ENCODE measurements around the gene SERINC2.
"Not testable (repeated sequence)": the region's sequence is repeated elsewhere in the genome, so short reads cannot be mapped to it uniquely, and the experiment has no call there.

SERINC2 gene

DNA sequence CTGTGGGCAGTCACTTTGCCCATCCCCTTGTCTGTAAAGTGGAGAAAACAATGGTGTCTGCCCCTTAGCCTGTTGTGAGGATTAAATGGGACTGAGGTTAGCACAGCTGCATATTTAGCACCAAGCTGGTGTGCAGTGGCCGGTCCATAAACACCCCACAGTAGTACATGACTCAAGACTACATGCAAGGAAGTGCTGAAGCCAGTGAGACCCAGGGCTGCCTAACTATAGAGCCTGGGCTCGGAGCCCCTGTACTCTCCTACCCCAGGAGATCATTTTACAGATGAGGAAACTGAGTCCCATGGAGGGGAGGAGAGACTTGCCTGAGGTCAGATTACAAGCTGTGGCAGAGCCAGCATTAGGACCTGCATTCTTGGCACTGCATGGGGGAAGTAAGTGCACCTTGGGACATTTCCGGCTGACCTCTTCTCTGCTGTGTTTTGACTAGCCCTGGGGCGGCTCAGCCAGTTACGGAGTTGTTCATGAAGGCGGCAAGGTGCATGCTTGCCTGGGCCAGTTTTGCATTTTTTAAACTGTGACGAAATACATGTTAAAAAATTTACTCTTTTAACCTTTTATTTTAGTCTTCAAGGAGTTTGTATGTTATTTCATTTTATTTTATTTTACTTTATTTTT is 3.2 kb downstream of the SERINC2 start:
- DNase-seq, result no peak

DNA sequence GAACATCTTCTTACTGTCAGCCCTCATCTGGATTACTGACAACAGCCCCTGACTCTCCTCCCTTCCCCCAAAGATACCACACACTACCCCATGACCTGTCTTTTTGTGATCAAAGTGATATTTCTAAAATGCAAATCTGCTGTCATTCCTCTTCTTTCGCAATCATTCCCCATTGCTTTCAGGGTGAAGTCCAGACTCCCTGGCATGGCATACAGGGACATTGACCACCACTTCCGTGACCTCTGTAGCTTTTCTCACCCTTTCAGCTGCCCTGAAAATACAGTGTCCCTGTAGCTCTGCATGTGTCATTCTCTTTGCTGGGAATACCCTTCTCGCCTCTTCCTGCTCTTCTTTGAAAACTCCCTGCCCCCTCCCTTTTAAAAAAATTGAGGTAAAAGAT is 4.1 kb downstream of the SERINC2 start:
- no peak for DNase-seq

DNA sequence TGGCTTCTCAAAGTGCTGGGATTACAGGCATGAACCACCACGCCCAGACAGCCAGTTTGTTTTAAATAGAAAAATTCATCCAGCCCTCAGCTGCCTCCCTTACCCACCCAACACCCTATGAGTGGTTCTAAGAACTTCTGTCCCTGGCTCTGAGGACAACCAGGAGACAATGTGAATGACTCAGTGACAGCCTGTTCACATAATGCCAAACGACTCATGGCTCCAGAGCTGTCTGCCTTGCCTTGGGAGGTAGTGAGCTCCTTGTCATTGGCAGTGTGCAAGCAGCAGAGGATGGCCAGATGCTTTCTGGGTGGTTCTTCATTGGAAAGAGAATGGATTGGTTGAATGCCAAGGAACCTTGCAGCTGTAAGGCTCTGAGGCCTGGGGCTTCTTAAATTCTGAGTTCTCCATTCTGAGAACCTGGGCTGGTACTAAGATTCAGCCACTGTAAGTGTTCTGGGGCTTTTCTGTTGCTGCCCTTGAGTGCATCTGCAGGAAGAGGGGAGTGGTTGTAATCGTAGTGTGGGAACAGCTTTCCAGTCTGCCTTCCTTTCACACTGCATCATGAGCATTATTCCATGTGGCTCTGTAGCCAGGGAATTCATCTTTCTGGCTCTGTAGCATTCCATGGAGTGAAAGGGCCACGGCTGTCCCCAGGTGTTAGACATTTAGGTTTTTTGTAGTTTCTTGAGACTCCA is 5.8 kb downstream of the SERINC2 start:
- DNase-seq, result no peak

DNA sequence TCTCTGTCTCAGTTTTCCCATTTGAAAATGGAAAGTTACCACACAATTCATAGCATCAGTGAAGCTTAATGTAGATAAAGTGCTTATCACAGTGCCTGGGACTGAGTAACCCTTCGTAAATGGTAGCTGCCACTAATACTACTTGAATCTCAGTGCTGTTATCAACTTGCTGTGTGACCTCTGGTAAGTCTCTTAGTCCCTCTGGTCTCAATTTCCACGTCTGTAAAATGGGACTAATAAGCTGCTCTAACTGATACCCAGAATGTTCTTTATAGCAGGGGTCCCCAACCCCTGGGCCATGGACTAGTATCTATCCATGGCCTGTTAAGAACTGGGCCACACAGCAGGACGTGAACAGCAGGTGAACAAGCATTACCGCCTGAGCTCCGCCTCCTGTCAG is 7.7 kb downstream of the SERINC2 start:
- no peak for DNase-seq

DNA sequence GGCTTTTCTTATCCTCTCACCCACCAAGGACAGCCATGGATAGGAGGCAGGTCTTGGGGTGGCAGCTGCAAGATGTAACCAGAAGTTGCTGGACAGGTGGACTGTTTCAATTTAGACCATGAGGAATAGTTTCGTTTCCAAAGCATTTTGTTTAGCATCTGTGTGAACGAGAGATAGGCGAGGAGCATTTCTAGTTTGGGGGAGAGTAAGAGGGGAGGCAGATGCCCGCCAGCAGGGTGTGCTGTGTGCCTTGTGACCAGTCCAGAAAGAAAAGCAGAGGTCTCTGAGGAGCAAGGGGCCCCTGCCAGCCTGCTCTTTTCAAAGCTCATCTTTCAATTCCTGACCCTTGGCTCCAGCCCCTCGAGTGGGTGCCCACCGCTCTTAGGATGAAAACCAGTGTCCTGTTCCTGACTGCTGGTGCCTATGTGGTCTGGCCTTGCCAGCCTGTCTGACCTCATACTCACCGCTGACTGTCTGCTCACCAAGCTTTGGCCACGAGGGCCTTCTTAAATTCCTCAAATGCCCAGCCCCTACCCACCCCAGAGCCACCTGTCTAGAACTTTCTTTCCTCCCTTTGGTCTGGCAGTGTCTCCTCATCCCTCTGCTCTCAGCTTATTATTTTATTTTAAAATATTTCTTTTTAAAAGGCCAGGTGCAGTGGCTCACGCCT is 8.5 kb downstream of the SERINC2 start:
- no peak for DNase-seq

DNA sequence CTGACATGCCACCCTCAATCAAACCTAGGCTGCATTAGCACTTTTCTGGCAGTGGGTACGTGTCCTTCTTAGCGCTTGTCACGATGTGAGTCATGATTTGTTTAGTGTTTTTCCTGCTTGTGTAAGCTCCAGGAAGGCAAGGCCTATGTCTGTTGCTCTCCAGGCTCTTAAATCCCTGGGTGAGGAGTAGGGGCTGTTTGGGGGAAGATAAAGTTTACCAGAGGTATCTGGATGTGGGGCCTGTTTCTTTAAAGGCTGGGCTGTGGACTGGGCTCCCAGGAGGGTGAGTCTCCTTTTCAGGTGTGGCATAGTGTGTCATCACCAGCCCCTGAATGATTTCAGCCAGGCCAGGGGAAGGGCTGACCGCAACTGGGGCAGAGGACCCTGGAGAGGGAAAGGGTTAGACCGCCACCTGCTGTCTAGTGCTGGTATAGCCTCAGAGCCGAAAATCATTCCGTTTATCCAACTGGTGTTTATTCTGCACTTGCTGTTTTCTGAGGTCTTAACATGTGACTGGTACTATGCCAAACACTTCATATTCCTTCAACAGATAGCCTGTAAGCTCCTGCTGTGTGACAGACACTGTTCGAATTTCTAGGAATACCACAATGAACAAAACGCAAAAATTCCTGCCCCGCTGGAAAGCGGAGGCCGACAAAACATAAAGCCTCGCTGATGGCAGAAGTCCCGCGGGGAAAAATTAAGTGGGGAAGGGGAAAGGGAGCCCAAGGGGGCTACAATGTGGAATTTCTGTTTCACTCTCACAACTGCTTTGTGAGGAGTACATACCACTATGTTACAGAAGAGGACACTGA is 9.7 kb downstream of the SERINC2 start:
- peak in 4 of 5 donors; percentile 24 to 49 (median 41) for DNase-seq

DNA sequence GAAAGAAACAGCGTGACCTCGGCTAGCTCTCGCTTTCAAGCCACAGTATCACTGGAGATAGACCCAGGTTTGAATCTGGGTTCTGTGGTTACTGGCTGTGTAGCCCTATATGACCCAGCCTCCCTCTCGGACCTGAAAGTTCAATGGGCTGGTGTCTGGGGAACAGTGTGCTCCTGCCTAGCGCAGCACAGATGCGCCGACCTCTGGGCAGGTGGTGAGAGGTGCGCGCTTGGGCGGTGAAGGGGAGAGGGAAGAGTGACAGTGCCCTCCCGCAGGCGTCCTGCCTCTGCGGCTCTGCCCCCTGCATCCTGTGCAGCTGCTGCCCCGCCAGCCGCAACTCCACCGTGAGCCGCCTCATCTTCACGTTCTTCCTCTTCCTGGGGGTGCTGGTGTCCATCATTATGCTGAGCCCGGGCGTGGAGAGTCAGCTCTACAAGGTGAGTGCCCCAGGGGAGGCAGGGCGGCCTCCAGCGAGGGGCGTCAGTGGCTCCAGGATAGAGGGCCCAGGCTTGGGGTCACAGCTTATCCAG is 10.5 kb downstream of the SERINC2 start:
- DNase-seq, result no peak

DNA sequence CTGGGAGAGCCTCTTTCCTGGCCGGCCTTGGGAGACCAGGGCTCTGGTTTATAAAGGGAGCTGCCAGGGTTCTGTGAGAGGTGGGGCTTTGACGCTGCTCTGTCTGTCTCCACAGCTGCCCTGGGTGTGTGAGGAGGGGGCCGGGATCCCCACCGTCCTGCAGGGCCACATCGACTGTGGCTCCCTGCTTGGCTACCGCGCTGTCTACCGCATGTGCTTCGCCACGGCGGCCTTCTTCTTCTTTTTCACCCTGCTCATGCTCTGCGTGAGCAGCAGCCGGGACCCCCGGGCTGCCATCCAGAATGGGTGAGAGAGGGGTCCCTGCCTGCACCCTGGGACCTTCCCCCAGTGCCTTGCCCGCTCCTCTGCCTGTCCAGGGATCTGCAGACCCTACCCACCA is 11.6 kb downstream of the SERINC2 start:
- no peak for DNase-seq

DNA sequence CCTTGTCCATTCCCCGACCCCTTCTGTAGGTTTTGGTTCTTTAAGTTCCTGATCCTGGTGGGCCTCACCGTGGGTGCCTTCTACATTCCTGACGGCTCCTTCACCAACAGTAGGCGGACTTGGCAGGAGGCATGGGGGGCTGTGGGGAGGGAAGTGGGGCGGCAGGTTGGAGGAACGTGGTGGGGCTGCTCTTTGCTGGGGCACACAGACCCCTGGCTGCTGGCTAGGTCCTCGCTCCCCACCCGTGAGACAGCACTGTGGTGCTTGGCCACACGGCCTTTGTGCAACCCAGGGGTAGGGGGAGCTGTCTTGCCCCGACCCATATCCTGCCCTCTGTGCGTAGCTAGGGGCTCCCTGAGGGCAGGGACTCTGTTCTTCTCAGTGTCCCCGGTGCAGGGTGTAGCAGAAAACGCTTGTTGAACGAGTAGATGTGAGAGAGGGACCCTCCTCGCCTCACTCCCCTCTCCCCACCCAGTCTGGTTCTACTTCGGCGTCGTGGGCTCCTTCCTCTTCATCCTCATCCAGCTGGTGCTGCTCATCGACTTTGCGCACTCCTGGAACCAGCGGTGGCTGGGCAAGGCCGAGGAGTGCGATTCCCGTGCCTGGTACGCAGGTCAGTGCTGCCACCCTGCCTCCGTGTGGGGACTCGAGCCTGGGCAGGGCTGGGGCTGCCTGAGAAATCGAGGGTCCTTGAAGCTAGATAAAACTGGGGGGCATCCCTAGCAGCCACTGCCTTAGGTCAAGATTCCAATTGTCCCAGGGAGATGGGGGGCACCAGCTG is 12.5 kb downstream of the SERINC2 start:
- no peak for DNase-seq

DNA sequence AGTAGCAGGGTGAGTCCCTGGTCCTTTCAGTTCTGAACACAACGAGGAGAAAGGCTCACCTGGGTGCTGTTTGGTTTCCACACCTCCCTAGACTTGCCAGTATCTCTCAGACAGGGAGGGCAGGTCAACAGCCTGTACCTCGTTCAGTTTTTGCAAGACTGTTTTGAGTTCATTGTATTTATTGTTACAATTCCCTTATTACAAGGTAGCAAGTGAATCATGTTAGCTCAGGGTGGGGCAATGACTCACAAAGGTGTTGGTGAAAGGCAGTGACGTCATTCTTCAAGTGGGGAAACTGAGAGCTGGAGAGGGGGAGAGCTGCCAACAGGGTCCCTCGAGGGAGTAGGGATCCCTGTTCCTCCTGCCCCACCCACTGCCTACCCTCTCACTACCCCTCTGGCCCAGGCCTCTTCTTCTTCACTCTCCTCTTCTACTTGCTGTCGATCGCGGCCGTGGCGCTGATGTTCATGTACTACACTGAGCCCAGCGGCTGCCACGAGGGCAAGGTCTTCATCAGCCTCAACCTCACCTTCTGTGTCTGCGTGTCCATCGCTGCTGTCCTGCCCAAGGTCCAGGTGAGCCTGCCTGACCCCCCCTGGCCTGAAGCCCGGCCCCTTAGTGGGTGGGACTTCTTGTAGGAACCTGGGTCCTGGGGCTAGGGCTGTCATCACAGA is 13.4 kb downstream of the SERINC2 start:
- DNase-seq, result no peak

DNA sequence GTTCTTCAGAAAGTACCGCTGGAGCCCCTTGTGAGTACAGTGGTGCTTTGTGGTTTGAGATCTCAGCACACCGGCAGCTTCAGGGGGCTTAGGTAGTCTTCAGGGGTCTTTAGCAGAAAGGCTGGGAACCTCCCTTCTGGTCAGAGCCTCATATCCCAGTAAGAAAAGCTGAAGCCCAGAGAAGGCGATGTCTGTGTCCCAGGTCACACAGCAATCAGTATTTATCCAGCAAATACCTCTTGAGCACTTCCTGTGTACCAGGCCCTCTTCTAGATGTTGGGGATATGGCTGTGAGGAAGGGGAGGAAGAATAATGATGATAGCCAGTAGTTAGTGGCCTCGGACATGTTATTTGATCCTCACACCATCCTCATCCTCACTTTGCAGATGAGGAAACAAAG is 14.3 kb downstream of the SERINC2 start:
- DNase-seq, result no peak

DNA sequence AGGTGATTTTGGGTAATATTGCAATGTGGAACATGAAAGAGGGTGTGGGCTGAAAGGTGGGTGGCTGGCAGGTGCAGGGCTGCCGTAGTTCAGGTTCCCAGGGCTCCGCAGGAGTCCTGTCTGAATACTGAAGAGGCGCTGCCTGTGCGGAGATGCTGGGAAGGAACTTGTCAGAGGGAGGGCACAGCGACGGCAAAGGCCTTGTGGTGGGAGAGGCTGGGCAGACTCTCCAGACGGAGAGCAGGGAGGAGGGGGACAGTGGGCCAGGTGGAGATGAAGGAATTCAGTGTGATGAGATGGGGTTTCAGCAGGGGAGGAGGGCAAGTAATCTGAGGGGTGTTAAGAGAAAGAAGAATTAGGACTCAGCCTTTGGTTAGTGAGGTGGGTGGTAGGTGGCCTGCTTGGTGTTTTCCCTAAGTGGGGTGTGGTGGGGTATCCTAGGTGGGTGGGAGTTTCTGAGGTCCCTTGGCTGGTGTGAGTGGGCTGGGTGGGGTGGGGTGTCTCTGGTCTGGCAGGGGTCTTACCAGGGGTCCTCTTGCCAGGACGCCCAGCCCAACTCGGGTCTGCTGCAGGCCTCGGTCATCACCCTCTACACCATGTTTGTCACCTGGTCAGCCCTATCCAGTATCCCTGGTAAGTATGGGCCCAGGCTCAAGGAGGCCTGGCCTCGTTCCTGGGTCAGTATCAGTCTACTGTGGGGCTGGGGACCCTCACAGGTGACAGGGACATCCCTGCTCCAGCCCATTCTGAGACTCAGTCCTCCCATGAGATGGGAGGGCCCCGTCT is 15.6 kb downstream of the SERINC2 start:
- no peak for DNase-seq

DNA sequence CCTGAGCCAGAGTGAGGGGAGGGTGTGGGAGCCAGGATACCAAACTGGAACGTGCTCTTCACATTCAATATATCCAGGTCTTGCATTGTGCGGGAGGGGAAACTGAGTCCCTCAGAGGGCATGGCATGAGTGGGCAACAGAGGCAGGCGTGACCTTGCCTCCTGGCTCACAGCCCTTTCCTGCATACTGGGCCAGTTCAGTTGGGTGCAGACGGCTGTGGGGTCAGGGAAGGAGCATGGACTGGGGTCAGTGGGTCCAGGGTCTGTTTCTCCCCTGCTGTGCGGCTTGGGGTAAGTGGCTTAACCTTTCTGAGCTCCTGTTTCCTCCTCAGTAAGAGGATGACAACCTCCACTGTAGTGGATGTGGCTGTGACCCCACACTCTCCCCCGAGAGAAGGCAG is 16.6 kb downstream of the SERINC2 start:
- no peak for DNase-seq

DNA sequence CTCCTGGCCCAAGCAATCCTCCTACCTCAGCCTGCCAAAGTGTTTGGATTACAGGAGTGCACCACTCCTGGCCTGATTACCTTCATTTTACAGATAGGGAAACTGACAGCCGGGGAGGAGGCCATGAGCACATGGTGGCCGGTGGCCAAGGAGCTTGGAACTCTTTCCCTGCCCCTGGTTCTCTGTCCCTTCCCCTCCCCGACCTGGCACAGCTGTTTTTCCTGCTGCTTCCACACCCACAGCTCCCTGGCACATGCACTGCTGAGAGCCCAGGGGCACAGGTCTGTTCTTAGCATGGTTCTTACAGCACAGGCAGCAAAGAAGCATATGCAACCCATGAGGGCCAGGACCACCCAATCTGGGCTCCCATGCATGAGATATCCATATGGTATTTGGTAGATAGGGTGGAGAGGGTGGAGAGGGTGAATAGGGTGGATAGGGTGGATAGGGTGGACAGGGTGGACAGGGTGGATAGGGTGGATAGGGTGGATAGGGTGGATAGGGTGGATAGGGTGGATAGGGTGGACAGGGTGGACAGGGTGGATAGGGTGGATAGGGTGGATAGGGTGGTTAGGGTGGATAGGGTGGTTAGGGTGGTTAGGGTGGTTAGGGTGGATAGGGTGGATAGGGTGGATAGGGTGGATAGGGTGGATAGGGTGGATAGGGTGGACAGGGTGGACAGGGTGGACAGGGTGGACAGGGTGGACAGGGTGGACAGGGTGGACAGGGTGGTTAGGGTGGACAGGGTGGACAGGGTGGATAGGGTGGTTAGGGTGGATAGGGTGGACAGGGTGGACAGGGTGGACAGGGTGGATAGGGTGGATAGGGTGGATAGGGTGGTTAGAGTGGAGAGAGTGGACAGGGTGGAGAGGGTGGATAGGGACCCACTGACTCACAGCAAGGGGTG is 18.6 kb downstream of the SERINC2 start:
- not testable (repeated sequence) for DNase-seq

DNA sequence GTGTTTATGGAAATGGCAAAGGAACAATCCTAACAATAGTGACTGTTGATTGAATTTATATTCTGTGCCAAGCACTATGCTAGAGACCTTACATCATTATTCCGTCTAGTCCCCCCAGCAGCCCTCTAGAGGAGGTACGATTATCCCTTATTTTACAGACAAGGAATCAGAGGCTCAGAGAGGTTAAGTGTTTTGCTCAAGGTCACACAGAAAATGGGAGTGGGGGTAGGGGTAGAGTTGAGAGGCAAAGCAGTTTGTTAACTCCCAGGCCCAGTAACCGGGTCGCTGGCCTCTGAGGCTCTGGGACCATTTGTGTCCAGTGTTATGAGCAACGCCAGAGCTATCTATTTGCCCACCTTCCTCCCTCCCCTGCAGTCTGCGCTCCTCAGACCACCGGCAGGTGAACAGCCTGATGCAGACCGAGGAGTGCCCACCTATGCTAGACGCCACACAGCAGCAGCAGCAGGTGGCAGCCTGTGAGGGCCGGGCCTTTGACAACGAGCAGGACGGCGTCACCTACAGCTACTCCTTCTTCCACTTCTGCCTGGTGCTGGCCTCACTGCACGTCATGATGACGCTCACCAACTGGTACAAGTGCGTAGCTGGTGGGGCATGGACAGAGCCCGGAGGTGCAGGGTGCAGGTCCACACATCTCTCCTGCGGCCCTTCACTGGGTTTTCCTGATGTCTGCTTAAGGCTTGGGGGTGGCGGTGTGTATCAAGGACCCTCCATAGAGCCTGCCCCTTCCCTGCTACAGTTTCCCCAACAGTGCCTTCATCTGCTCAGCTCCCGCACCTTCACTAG is 19.8 kb downstream of the SERINC2 start:
- DNase-seq, result no peak

DNA sequence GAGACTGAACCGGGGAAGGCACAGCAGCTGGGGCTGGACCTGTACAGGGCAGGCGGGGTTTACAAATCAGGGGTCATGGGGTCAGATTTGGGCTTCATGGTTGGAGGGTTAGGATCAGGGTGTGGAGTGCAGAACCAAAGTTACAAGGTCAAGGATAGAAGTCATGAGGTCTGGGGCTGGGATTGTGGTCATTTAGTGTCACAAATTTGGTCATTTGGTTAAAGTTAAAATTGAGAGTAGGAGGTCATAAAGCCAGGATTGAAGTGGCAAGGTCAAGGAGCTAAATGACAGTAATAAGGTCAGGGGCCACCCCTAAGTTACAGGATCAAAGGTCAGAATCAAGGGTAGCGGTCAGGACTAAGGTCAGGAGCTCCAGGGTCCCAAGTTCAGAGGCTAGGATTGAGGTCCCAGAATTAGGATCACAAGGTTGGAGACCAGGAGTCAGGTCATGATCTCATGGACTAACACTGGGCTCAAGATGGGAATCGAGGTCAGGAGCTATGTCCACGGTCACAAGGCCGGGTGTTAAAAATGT is 20.4 kb downstream of the SERINC2 start:
- DNase-seq, result no peak

DNA sequence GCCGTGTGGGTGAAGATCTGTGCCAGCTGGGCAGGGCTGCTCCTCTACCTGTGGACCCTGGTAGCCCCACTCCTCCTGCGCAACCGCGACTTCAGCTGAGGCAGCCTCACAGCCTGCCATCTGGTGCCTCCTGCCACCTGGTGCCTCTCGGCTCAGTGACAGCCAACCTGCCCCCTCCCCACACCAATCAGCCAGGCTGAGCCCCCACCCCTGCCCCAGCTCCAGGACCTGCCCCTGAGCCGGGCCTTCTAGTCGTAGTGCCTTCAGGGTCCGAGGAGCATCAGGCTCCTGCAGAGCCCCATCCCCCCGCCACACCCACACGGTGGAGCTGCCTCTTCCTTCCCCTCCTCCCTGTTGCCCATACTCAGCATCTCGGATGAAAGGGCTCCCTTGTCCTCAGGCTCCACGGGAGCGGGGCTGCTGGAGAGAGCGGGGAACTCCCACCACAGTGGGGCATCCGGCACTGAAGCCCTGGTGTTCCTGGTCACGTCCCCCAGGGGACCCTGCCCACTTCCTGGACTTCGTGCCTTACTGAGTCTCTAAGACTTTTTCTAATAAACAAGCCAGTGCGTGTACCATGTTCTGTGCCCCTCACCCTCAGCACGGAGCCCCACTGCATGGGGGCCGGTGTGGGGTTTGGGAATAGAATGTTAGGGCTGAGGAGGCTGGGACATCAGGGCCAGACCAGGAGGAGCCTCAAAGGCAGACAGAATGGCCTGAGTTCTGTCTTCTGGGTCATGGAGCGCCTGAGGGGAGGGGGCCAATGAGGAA is 21.3 kb downstream of the SERINC2 start:
- DNase-seq, result no peak

DNA sequence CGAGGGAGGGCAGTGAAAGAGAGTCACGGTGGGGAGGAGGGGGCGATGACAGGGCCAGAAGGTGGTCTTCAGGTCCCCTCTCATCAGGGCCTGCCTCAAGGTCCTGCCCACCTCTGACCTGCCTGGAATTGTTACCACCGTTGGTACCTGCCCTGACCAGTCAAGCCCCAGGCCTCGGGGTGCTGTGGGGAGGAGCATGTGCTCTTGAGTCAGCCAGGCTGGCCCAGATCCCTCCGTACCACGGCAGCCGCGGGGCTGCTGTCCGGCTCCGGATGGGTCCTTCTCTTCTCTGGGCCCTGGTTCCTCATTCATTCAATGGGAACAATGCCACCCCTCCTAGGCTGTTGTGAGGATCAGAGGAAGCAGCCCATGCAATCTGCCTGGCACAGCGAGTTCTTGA is 22.0 kb downstream of the SERINC2 start:
- DNase-seq, result no peak

Measured in T-helper 1 cell (primary cell).